Measurements from ENCODE around the gene SNX1.

GRCh38 chr15:64134345-64134829, 38.6 kb downstream of the SNX1 start:
- no peak for TF ChIP-seq REST (IDR thresholded peaks at IDR 0.05; ENCODE audit: insufficient read depth in 1 of 2, low read depth in 2 of 2, low read length in 2 of 2)
- TF ChIP-seq TAF1 (IDR thresholded peaks at IDR 0.05; ENCODE audit: borderline replicate concordance, insufficient read depth, low read length): no peak

All from PFSK-1 (cell line).